ENCODE measurements around the gene ZNF791. TPM values are rescaled to one million over a fixed set of nuclear protein-coding genes. Genes with fewer than 3 reads are reported as not detected.

Gene ZNF791
- polyA plus RNA-seq, 3 donors: 5.2 to 8.2 (median 5.9) TPM

DNA sequence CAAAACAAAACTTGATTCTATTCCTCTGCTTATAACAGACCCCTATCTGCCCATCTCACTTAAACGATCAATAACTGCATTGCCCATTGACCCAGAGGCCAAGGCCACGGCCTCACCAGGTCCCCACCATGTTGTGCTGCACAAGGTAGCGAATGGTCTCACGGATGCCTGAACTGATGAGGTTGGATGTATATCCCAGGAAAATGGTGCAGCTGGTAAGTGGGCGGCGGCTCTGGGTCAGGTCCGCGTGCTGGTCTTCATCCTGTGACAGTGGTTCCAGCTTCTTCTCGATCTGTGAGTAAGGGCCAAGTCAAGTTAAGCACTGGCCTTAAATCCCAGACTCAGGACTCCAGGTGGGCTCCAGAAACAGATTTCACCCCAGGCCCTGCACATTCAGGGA is 69.3 kb downstream of the ZNF791 start:
- Histone ChIP-seq H3K4me2 (replicated peaks; ENCODE audit: extremely low read depth, low read length, poor library complexity, severe bottlenecking) (no peak overlapping the region), H3K9me3 (replicated peaks in 1 of 2; ENCODE audit: control insufficient read depth in 1 of 2, insufficient read depth in 1 of 2, low read length in 2 of 2) (no peaks in the 10 kb centered on the region), H2AFZ (ENCODE audit: insufficient read depth, low read depth, low read length, poor library complexity, severe bottlenecking) (no peak overlapping the region), H3K27ac (ENCODE audit: low read depth in 1 of 2, low read length in 2 of 2) (peak overlapping the region in 1 of 2 donors; percentile 11), H3K27me3 (ENCODE audit: control insufficient read depth in 2 of 2, insufficient read depth in 2 of 2, low read length in 2 of 2) (no peaks in the 10 kb centered on the region), H3K79me2 (ENCODE audit: insufficient read depth, low read length) (peaks cover 16% of the 10 kb centered on the region), H3K4me1 (ENCODE audit: control insufficient read depth in 1 of 2, insufficient read depth in 2 of 2, low read length in 2 of 2) (peaks cover 16 to 28% of the 10 kb centered on the region in 2 donors), H3K4me3 (replicated peaks in 1 of 3; ENCODE audit: low read depth in 2 of 3, low read length in 3 of 3) (no peak overlapping the region), H3K9ac (ENCODE audit: insufficient read depth, low read length, poor library complexity, severe bottlenecking) (no peak overlapping the region), H3K36me3 (replicated peaks in 1 of 2; ENCODE audit: control insufficient read depth in 1 of 2, insufficient read depth in 2 of 2, low read length in 2 of 2) (peaks cover 41 to 51% of the 10 kb centered on the region in 2 donors), H4K20me1 (ENCODE audit: insufficient read depth, low read length) (peaks cover 42% of the 10 kb centered on the region)
- intact Hi-C loops (cut with micrococcal nuclease): loop anchor here in 1 of 2 donors (2.0 to 5.0 kb wide), 2 partner anchors 15 to 57 kb away; partner anchors contain the start of gene GET3
- Mint-ChIP-seq H3K27ac (peak overlapping the region in 2 of 7 donors; percentile 50 to 66), H3K4me3 (no peak overlapping the region), H3K4me1 (peaks cover 19% of the 10 kb centered on the region), H3K36me3 (peaks cover 42 to 51% of the 10 kb centered on the region in 2 donors), H3K27me3 (ENCODE audit: low read depth in 3 of 3) (peaks cover 0 to 6% (median 0%) of the 10 kb centered on the region in 3 donors), H3K9me3 (no peaks in the 10 kb centered on the region)
- 99% methylated on average over 9 of the region's 9 CpGs for WGBS (ENCODE audit: insufficient coverage)
- DNase-seq: no peak
- TF ChIP-seq, protein P1, sequence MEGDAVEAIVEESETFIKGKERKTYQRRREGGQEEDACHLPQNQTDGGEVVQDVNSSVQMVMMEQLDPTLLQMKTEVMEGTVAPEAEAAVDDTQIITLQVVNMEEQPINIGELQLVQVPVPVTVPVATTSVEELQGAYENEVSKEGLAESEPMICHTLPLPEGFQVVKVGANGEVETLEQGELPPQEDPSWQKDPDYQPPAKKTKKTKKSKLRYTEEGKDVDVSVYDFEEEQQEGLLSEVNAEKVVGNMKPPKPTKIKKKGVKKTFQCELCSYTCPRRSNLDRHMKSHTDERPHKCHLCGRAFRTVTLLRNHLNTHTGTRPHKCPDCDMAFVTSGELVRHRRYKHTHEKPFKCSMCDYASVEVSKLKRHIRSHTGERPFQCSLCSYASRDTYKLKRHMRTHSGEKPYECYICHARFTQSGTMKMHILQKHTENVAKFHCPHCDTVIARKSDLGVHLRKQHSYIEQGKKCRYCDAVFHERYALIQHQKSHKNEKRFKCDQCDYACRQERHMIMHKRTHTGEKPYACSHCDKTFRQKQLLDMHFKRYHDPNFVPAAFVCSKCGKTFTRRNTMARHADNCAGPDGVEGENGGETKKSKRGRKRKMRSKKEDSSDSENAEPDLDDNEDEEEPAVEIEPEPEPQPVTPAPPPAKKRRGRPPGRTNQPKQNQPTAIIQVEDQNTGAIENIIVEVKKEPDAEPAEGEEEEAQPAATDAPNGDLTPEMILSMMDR (IDR thresholded peaks at IDR 0.05): no peak

DNA sequence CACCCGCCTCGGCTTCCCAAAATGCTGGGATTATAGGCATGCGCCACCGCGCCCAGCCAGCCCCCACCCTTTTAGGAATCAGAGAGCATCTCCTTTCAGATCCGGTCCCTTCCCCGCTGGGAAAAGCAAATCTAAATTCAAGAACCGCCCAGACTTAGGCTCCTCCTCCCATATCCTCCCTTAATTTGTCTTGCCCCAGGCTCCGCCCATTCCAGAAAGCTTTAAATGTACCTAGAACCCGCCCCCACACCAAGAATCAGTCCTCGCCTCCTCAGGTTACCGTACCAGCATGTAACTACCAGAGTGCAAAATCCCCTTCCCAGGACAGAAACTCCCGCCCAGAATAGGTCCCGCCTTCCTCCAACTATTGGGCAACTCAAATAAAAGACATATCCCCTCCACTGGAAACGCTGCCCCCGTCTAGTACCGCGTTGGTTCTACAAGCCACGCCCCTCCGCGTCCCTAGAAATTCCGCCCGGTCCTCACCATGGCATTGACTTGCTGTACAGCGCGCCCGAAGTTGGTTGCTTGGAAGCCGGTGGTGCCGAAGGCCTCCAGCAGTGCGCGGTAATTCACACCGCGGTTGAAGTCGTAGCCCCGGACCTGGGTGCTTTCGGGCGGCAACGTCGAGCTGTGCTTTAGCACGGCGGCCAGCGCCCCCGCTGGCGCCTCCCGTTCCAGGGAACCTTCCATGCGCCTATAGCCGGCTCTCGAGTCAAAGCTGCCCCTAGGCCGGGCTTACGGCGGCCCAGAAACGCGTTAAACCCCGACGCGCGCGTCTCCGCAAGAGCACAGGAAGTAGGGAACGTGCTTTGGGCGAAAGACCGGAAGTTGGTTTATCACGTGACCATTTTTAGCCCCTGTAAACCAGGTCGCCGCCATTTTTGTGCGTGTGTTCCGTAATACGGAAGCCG is 70.6 kb downstream of the ZNF791 start, which contains the start of gene DHPS:
DHPS (minus strand) TSS at position 807 of the 914 bp plus-strand sequence; CDS start at position 693, 114 bp downstream.
- H2AFZ ChIP-seq (ENCODE audit: insufficient read depth, low read depth, low read length, poor library complexity, severe bottlenecking): peak within 1 kb of the TSS; percentile 94
- intact Hi-C loops (cut with micrococcal nuclease): loop anchor here in 1 of 2 donors (2.0 to 5.0 kb wide), 2 partner anchors 17 to 56 kb away; partner anchors contain the start of gene GET3
- H4K20me1 ChIP-seq (ENCODE audit: insufficient read depth, low read length): peaks cover 29% of the 10 kb centered on the region
- peak within 1 kb of the TSS; percentile 79 for H3K9ac ChIP-seq (ENCODE audit: insufficient read depth, low read length, poor library complexity, severe bottlenecking)
- peak; percentile 97 to 99 (median 98) for DNase-seq
- H3K9me3 Mint-ChIP-seq: no peaks in the 10 kb centered on the region
- H3K27ac ChIP-seq (ENCODE audit: low read depth in 1 of 2, low read length in 2 of 2): peak within 1 kb of the TSS; percentile 93 to 94
- peaks cover 19% of the 10 kb centered on the region for H3K4me1 Mint-ChIP-seq
- H3K4me3 ChIP-seq (replicated peaks in 1 of 3; ENCODE audit: low read depth in 2 of 3, low read length in 3 of 3): peak within 1 kb of the TSS; percentile 70 to 88 (median 70)
- H3K4me1 ChIP-seq (ENCODE audit: control insufficient read depth in 1 of 2, insufficient read depth in 2 of 2, low read length in 2 of 2): peaks cover 16 to 25% of the 10 kb centered on the region in 2 donors
- H3K36me3 ChIP-seq (replicated peaks in 1 of 2; ENCODE audit: control insufficient read depth in 1 of 2, insufficient read depth in 2 of 2, low read length in 2 of 2): peaks cover 28 to 38% of the 10 kb centered on the region in 2 donors
- peaks cover 0 to 6% (median 0%) of the 10 kb centered on the region in 3 donors for H3K27me3 Mint-ChIP-seq (ENCODE audit: low read depth in 3 of 3)
- H3K4me2 ChIP-seq (replicated peaks; ENCODE audit: extremely low read depth, low read length, poor library complexity, severe bottlenecking): peak within 1 kb of the TSS; percentile 90
- peaks cover 31 to 38% of the 10 kb centered on the region in 2 donors for H3K36me3 Mint-ChIP-seq
- TF ChIP-seq, protein P1 (IDR thresholded peaks at IDR 0.05): no peak
- no peaks in the 10 kb centered on the region for H3K9me3 ChIP-seq (replicated peaks in 1 of 2; ENCODE audit: control insufficient read depth in 1 of 2, insufficient read depth in 1 of 2, low read length in 2 of 2)
- no peaks in the 10 kb centered on the region for H3K27me3 ChIP-seq (ENCODE audit: control insufficient read depth in 2 of 2, insufficient read depth in 2 of 2, low read length in 2 of 2)
- WGBS (ENCODE audit: insufficient coverage): under 1% methylated on average over 61 of the region's 68 CpGs
- H3K79me2 ChIP-seq (ENCODE audit: insufficient read depth, low read length): peaks cover 16% of the 10 kb centered on the region
- peak within 1 kb of the TSS; percentile 93 to 99 (median 97) for H3K27ac Mint-ChIP-seq
- H3K4me3 Mint-ChIP-seq: peak within 1 kb of the TSS; percentile 96 to 98
